Activated CD8-positive, alpha-beta memory T cell treated with anti-CD3 and anti-CD28 coated beads for 4 hours (primary cell): ENCODE measurements around the gene KDSR.
"Not testable (repeated sequence)": the region's sequence is repeated elsewhere in the genome, so short reads cannot be mapped to it uniquely, and the experiment has no call there.

ENCODE experiments used
- DNase-seq, 2 donors: peaks; one replicate each; pipeline ENCODE4 v3.0.0-alpha.2; 2020; ENCODE audit warnings: low read depth in 2 of 2

The KDSR gene

GRCh38 chr18:63365876-63366212 is 1.2 kb downstream of the KDSR start:
- DNase-seq = no peak

DNA sequence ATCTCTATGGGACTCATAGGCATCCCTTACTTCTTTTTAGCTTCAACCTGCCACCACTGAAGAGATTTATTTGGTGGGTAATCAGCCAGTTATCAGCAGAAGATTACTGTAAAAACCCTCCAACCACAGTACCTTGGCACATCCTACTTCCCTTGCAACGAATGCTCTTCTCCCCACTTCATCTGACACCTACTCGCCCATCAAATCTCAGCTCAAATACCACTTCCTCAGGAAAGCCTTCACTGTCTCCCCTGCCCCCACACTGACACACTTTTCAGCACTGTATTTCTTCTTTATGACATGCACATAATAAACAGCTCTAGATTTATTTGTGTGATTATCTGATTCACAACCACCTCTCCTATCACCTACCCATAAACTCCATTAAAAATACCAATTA is 3.1 kb downstream of the KDSR start:
- DNase-seq = peak in 1 of 2 donors; percentile 6

- DNase-seq = not testable (repeated sequence)
Measured at GRCh38 chr18:63363420-63363819, 3.6 kb downstream of the KDSR start.

DNA sequence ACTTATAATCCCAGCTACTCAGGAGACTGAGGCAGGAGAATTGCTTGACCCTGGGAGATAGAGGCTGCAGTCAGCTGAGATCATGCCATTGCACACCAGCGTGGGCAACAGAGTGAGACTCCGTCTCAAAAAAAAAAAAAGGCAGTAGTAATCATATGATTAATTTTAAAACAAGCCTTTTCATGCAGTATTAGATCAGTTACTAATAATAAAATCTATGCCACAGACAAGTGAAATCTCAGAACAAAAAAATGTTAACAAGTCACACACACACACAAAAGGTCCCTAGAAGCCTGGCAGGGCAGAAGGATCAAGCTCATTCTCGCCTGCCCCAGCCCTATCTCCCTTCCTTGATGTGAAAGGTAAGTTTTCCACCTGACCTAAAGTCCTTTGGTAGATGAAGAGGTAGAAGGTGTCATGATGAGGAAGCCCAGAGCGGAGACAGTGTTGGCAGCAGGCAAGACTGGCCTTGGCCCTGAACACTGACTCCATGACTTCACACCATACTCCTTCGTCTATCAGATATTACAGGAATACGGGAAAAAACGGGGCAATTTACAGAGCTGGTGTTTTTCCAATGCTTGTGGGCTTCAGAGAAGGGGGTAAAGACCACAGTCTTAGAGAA is 10.6 kb downstream of the KDSR start:
- DNase-seq = no peak

- DNase-seq = no peak
Measured at GRCh38 chr18:63350230-63350629, 16.8 kb downstream of the KDSR start.

DNA sequence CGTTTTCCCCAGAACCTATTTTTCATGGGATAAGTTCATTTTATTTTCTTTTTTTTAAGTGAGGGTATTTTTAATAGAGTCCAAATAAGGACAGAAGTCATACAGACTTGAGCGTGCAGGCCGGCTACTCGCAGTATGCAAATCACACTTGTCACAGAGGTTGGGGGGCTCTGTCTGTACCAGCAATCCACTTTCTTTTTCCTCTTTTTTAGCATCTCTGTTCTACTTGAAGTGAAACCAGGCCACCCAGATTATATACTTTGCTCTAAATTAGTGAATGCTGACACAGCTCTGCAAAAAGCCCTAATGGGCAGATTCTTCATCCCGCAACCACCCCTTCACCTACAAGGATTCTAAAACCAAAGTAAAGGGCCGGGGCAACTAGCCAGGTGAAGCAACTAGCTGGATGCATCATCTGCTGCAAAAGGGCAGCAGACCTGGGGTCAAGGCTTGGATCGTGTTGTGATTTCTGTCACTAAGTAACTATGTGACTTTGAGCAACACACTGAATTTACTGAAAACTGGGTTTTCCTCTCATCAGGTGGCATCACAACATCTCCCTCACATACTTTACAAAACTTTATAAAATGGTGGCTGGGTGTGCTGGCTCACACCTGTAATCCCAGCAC is 18.4 kb downstream of the KDSR start:
- no peak for DNase-seq

DNA sequence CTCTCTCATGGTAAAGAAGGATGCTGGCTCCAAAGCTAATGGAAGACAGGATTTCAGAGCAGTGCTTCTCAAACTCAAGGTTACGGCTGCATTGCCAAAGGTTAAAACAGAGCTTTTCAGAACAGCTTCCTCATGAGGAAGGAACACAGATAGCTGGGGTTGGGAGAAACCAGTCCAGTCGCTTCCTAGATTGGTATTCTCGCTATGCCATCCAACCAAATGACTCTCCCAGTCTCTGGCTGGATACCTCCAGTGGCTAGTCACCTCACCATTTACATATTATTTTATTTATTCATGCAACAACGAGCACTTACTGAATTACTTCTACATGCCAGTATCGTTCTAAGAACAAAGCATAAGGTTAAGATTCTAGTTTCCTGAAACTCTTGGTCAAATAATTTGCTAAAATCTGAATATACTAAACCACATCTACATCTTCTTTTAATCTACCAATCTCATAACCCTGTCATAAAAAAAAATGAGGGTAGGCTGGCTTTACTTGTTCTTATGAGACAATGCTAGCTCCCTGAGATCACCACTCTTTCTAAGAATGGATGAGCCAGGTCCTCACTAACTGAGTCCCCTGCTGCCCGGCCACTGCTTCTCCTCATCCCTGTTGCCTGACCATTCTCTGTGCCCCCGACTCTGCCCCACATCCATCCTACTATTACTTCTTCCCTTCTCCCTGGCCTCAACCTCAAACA is 20.4 kb downstream of the KDSR start:
- no peak for DNase-seq

DNA sequence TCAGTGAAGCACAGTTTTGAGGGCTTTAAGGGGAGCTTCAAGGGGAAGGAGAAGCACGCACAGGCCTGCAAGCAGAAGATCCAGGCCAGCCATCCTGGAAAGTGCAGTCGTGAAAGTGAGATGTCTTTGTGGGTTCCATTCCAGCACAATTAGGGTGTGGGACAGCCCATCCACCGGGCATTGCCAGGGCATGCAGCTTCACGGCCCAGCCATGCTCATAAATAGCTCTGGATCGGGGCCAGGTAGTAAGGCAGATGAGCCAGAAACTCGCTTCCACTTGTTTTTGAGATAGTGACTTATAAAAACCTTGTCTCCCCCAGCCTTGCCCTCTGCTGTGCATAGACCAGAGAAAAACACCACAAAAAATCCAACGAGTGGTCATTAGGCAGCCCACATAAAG is 21.0 kb downstream of the KDSR start:
- DNase-seq = no peak

- no peak for DNase-seq
Measured at GRCh38 chr18:63344918-63345317, 22.1 kb downstream of the KDSR start.

- no peak for DNase-seq
Measured at GRCh38 chr18:63344263-63344662, 22.7 kb downstream of the KDSR start.

DNA sequence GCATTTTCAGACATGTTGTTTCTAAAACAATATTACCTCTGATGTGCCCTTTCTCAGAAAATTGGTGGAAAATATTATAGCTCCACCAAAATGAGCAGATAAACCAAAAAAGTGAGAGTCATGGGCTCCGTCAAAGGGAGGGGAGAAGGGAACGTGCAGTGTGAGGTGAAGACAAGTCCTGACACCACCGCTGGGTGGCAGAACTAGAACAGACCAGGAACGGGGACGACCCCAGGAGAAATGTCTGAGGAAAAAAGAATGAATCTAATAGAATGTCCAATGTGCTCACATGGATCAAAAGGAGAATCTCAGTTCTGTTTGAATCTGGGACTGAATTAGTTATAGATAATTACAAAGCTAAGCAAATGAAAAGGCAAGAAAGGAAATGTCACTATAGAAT is 24.8 kb downstream of the KDSR start:
- no peak for DNase-seq

DNA sequence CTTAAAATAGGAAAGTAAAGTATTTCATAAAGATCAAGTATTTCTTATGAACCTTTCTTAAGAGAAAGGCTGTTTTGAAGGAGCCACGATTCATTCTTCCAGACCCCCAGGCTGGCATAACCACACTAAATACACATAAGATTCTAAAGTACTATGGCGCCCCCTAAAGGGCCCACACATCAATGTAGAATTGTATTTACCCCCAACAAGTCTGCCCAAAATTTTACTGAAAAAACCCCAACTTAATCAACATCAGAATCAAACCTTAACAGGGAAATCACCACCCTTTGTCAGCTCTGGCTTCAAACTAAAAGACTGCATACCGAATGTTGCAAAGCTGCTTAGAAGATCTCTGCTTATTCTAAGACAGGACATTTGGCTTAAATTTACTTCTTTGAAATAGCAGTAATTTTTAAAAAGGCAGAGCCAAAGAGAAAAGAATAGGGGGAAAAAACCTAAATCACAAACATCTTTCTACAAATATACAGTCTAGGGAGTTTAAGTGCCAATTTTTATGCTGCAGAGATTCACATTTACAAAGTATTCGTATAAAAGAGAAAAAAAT is 27.0 kb downstream of the KDSR start:
- DNase-seq = no peak

- DNase-seq = no peak
Measured at GRCh38 chr18:63336366-63337099, 30.5 kb downstream of the KDSR start.

DNA sequence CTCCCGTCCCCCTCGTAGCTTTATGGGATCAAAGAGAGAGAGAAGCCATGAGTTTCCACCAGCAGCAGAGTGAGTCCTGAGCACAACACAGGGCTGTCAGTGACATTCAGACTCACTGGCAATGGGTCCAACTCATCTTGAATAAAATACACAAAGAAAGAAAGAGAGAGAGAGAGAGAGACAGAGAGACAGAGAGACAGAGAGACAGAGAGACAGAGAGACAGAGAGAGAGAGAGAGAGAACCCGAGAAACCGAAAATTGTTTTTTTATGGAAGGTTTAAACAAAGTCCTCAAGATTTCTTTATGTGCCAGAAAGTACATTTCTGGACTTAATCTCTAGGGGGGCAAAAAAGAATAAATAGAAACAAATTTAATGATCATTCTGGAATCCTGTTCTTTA is 35.9 kb downstream of the KDSR start:
- no peak for DNase-seq

DNA sequence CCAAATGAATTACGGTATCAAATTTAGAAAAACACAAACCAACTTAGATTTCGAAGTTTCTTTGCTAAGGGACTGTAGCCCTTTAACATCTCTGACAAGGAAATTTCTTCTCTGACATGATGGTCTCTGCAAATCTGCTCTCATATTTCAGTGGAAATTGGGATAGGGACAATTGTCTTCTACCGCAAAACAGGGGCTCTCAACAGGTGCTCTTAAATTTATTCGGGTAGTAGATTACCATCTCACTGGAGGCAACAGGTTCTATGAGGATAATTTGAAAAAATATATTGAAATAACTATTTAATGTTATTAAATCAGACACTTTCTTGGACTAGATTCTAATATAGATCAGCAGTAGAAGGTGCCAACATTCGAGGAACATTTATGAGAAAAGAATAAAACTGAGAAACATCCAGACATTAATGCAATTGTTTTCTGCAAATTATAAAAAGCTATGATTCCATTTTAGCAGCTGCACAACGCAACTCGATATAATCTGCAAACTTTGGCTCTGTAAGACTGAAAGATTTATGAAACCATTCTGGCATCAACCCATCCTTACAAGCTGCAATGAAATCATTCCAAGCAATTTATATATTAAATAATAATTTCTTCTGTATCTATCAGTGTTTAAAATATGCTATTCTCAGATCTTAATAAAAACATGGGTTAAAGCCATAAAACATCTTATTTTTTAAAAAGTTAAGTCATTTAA is 37.4 kb downstream of the KDSR start:
- DNase-seq = no peak

GRCh38 chr18:63326011-63326410 is 41.0 kb downstream of the KDSR start:
- no peak for DNase-seq

DNA sequence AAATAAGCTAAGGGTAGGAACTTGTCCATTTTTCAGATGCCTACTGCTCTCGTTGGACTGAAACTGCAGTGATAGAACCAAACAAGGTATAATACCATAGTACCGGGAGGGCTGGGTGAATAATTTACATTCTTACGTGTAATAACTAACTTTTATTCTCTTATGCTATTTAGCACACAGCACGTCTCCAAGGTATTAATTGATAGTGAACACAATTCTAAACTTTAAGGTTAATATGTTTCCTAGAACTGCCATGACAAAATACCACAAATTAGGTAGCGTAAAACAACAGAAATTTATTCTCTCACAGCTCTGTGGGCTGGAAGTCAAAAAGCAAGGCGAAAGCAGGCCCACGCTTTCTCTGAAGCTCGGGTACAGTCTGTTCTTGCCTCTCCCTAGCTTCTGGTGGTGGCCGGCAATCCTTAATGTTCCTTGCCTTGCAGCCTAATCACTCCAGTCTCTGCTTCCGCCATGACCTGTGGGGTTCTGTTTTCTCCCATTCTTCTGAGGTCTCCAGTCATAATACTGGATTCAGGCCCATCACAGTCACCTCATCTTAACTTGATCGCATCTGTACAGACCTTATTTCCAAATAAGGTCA is 41.8 kb downstream of the KDSR start:
- no peak for DNase-seq

- DNase-seq = peak in 1 of 2 donors; percentile 46
Measured at GRCh38 chr18:63322908-63323634, 43.9 kb downstream of the KDSR start.

GRCh38 chr18:63322206-63322605 is 44.8 kb downstream of the KDSR start:
- no peak for DNase-seq

DNA sequence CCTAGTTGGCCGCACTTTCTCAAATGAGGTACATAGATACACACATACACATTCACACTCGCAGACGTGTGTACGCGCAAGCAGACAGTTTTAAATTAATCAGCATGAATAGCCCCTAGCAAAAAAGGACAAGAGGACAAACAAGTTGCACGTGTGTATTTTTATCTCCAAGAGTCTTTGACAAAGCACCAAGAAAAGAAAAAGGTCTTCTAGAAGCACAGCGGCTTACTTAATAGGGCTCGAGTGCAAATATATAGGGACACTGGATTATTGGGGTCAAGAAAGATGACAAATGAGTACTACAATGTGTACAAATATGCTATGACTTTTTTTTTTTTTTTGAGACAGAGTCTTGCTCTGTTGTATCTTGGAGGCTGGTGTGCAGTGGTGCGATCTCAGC is 45.7 kb downstream of the KDSR start:
- DNase-seq = no peak

GRCh38 chr18:63320975-63321265 is 46.1 kb downstream of the KDSR start:
- no peak for DNase-seq
